H1 (cell line): Measurements from ENCODE around the gene PTPRCAP. TPM values are rescaled to one million over a fixed set of nuclear protein-coding genes. Genes with fewer than 3 reads are reported as not detected.
"Not testable (repeated sequence)": the region's sequence is repeated elsewhere in the genome, so short reads cannot be mapped to it uniquely, and the experiment has no call there.

Experiments used
- CTCF ChIA-PET: fragments of 300-600 bp; sonication (Branson Sonifier 250); formaldehyde crosslinking; loops from one replicate; lab custom pipeline; 2021; ENCODE audit not compliant: partially characterized antibody; lab: Charles Lee
- POLR2A ChIA-PET: fragments of 300-600 bp; sonication (Branson Sonifier 250); formaldehyde crosslinking; loops from one replicate; lab custom pipeline; 2021; ENCODE audit warnings: inconsistent platforms; ENCODE audit not compliant: partially characterized antibody; lab: Charles Lee
- DNase-seq, 2 experiments: peaks; one replicate each; pipeline versions ENCODE4 v3.0.0 to v3.0.0-alpha.2; 2010 to 2022; ENCODE audit warnings: low spot score in 2 of 2, low read depth in 1 of 2, mixed read lengths in 1 of 2
- FAIRE-seq: peaks from 2 replicates; lab custom pipeline; 2011; peaks lifted over from hg19 to GRCh38; lab: Jason Lieb, UNC
- H2AFZ ChIP-seq: 2 replicates; pipeline ENCODE4 v1.8.1; 2012; ENCODE audit warnings: low read length, inconsistent platforms
- H2AK5ac ChIP-seq: 2 replicates; pipeline ENCODE4 v1.6.1; 2013; ENCODE audit warnings: low read depth, low read length
- H2BK120ac ChIP-seq: replicated peaks from 2 replicates; pipeline ENCODE3; 2013; ENCODE audit warnings: low read depth, low read length, inconsistent platforms
- H2BK12ac ChIP-seq: 2 replicates; pipeline ENCODE4 v1.6.1; 2013; ENCODE audit warnings: low read depth, low read length
- H2BK15ac ChIP-seq: 2 replicates; pipeline ENCODE4 v1.6.1; 2013; ENCODE audit warnings: low read length
- H2BK20ac ChIP-seq: 2 replicates; pipeline ENCODE4 v1.6.1; 2013; ENCODE audit warnings: low read length
- H2BK5ac ChIP-seq: 2 replicates; pipeline ENCODE4 v1.6.1; 2013; ENCODE audit warnings: low read depth, low read length
- H3K14ac ChIP-seq: 2 replicates; pipeline ENCODE4 v1.6.1; 2013; ENCODE audit warnings: inconsistent platforms; ENCODE audit not compliant: insufficient read length
- H3K18ac ChIP-seq: 2 replicates; pipeline ENCODE4 v1.6.1; 2013; ENCODE audit warnings: low read length; ENCODE audit errors: extremely low read depth
- H3K23ac ChIP-seq: 2 replicates; pipeline ENCODE4 v1.6.1; 2013; ENCODE audit warnings: inconsistent platforms; ENCODE audit not compliant: insufficient read length
- H3K23me2 ChIP-seq: 2 replicates; pipeline ENCODE4 v1.6.1; 2013; ENCODE audit warnings: low read depth, low read length
- H3K27ac ChIP-seq: 2 replicates; pipeline ENCODE4 v1.6.1; 2011; ENCODE audit warnings: low read depth, low read length, inconsistent platforms
- H3K27me3 ChIP-seq, 4 experiments: replicated peaks in 1 of 4; 1 replicate in 1 of 4; 2 replicates in 3 of 4; pipeline versions ENCODE4 v1.6.1 to v1.8.1; 2011 to 2013; ENCODE audit warnings: low read length in 3 of 4, mild to moderate bottlenecking in 3 of 4, inconsistent platforms in 2 of 4, mixed read lengths in 2 of 4, moderate library complexity in 1 of 4; ENCODE audit not compliant: control insufficient read depth in 3 of 4, insufficient read depth in 3 of 4; ENCODE audit errors: extremely low read depth in 1 of 4
- H3K36me3 ChIP-seq, 4 experiments: 2 replicates each; pipeline versions ENCODE4 v1.6.1 to v1.8.1; 2011 to 2013; ENCODE audit warnings: mild to moderate bottlenecking in 4 of 4, low read length in 3 of 4, moderate library complexity in 2 of 4, control low read depth in 1 of 4, inconsistent platforms in 1 of 4; ENCODE audit not compliant: insufficient read depth in 4 of 4, control insufficient read depth in 2 of 4
- H3K4ac ChIP-seq: replicated peaks from 2 replicates; pipeline ENCODE3; 2013; ENCODE audit warnings: low read length, low read depth, mixed read lengths, inconsistent platforms; ENCODE audit not compliant: insufficient read length
- H3K4me1 ChIP-seq, 4 experiments: replicated peaks in 1 of 4; 1 replicate in 1 of 4; 2 replicates in 3 of 4; pipeline versions ENCODE4 v1.6.1 to v1.8.1; 2011 to 2013; ENCODE audit warnings: low read length in 3 of 4, inconsistent platforms in 2 of 4, mixed read lengths in 1 of 4; ENCODE audit not compliant: insufficient read depth in 4 of 4, control insufficient read depth in 3 of 4
- H3K4me2 ChIP-seq, 2 experiments: 2 replicates each; pipeline versions ENCODE4 v1.6.1 to v1.8.1; 2011 to 2013; ENCODE audit warnings: low read depth in 2 of 2, low read length in 2 of 2, control low read depth in 1 of 2, inconsistent platforms in 1 of 2, mild to moderate bottlenecking in 1 of 2; ENCODE audit not compliant: insufficient read depth in 1 of 2
- H3K4me3 ChIP-seq, 4 experiments: fragments of 200-600, 300-600 bp in 1 of 4; sonication (generic), shearing (Covaris generic), sonication (Bioruptor Twin) in 1 of 4; 2 replicates each; pipeline versions ENCODE4 v1.5.1 to v1.8.1; 2011 to 2016; ENCODE audit warnings: low read length in 4 of 4, low read depth in 3 of 4, control low read depth in 2 of 4, inconsistent platforms in 2 of 4, mild to moderate bottlenecking in 2 of 4, mixed read lengths in 1 of 4, moderate library complexity in 1 of 4; ENCODE audit not compliant: insufficient read depth in 2 of 4; ENCODE audit errors: extremely low read depth in 1 of 4
- H3K56ac ChIP-seq: replicated peaks from 2 replicates; pipeline ENCODE3; 2013; ENCODE audit warnings: low read depth, mild to moderate bottlenecking, mixed read lengths, low read length, inconsistent platforms; ENCODE audit not compliant: insufficient read length
- H3K79me1 ChIP-seq: 2 replicates; pipeline ENCODE4 v1.6.1; 2013; ENCODE audit warnings: low read depth, low read length, control low read depth
- H3K79me2 ChIP-seq, 2 experiments: 2 replicates each; pipeline versions ENCODE4 v1.6.1 to v1.8.1; 2012 to 2013; ENCODE audit warnings: low read length in 2 of 2, mild to moderate bottlenecking in 2 of 2, inconsistent platforms in 1 of 2; ENCODE audit not compliant: insufficient read depth in 2 of 2, control insufficient read depth in 1 of 2
- H3K9ac ChIP-seq, 4 experiments: replicated peaks in 1 of 4; 1 replicate in 1 of 4; 2 replicates in 3 of 4; pipeline versions ENCODE4 v1.6.1 to v1.8.1; 2011 to 2013; ENCODE audit warnings: low read depth in 3 of 4, low read length in 3 of 4, control low read depth in 2 of 4, mild to moderate bottlenecking in 2 of 4, moderate library complexity in 2 of 4, inconsistent platforms in 1 of 4; ENCODE audit errors: extremely low read depth in 1 of 4
- H3K9me3 ChIP-seq, 2 experiments: 2 replicates each; pipeline versions ENCODE4 v1.6.1 to v1.8.1; 2012 to 2013; ENCODE audit warnings: mild to moderate bottlenecking in 2 of 2, moderate library complexity in 2 of 2, control low read depth in 1 of 2, inconsistent platforms in 1 of 2, low read depth in 1 of 2, low read length in 1 of 2, mixed read lengths in 1 of 2; ENCODE audit not compliant: insufficient read depth in 2 of 2
- H4K20me1 ChIP-seq, 2 experiments: replicated peaks in 1 of 2; 2 replicates each; pipeline versions ENCODE3 to v1.8.1; 2011 to 2013; ENCODE audit warnings: inconsistent platforms in 2 of 2, low read length in 2 of 2, mild to moderate bottlenecking in 1 of 2; ENCODE audit not compliant: insufficient read depth in 2 of 2, control insufficient read depth in 1 of 2
- H4K5ac ChIP-seq: 2 replicates; pipeline ENCODE4 v1.6.1; 2013; ENCODE audit warnings: low read length, low read depth, mixed read lengths, inconsistent platforms; ENCODE audit not compliant: insufficient read length
- H4K8ac ChIP-seq: 2 replicates; pipeline ENCODE4 v1.8.0; 2013; ENCODE audit warnings: mild to moderate bottlenecking, moderate library complexity, low read length, inconsistent platforms; ENCODE audit not compliant: insufficient read depth; ENCODE audit errors: extremely low read depth
- H4K91ac ChIP-seq: replicated peaks from 2 replicates; pipeline ENCODE3; 2013; ENCODE audit warnings: low read length, mixed read lengths, inconsistent platforms; ENCODE audit not compliant: insufficient read length
- JUN ChIP-seq: IDR thresholded peaks from 2 replicates; pipeline ENCODE4 v1.6.1; 2011; ENCODE audit warnings: low read depth, mild to moderate bottlenecking, improper control_type of control experiment, low read length
- SAP30 ChIP-seq: fragments of 300-600 bp; sonication (generic); IDR thresholded peaks from 2 replicates; pipeline ENCODE4 v1.7.1; 2012; ENCODE audit warnings: low read length, moderate library complexity, mild to moderate bottlenecking, inconsistent platforms; ENCODE audit not compliant: insufficient read depth, insufficient replicate concordance
- WGBS, 2 experiments: shearing (Covaris generic) in 1 of 2; methylation state at CpG; one replicate each; pipeline versions ENCODE4 v1.1.6 to v1.1.7; 2013 to 2015; ENCODE audit warnings: low lambda C conversion rate in 2 of 2, mixed read lengths in 2 of 2, inconsistent platforms in 1 of 2, low coverage in 1 of 2, missing lambda C conversion rate in 1 of 2; ENCODE audit not compliant: insufficient replicate concordance in 2 of 2, insufficient coverage in 1 of 2, insufficient read length in 1 of 2; ENCODE audit errors: extremely low coverage in 1 of 2, missing lambda C conversion rate in 1 of 2; 5-methylcytosine and 5-hydroxymethylcytosine counted together
- polyA plus RNA-seq, 7 experiments: library from polyadenylated mRNA; depleted of rRNA in 3 of 7; stranded (reverse) in 5 of 7; unstranded in 2 of 7; fragments of >200 nt in 5 of 7; fragments of 200-250 nt in 2 of 7; gene quantifications; 1 replicate in 5 of 7; 2 replicates in 1 of 7; 4 replicates in 1 of 7; pipeline versions ENCODE4 v1.2.1 to v1.2.3, GENCODE V29; 2011 to 2013; ENCODE audit warnings: missing spikeins in 2 of 7, mixed read lengths in 2 of 7
- total RNA-seq: library from RNA; stranded (reverse); fragmentation: NEBNext Ultra II Directional; extraction: Animal tissue kit (Norgen Biotek cat#: 25700); gene quantifications from 2 replicates; pipeline ENCODE4 v1.2.1, GENCODE V29; 2021

Gene PTPRCAP
- total and polyA plus RNA-seq, 2 of the 8 experiments (the other 6 are each of a cell fraction or from before 2014, with no cell fraction given) = 0.78 to 6.7 TPM

DNA sequence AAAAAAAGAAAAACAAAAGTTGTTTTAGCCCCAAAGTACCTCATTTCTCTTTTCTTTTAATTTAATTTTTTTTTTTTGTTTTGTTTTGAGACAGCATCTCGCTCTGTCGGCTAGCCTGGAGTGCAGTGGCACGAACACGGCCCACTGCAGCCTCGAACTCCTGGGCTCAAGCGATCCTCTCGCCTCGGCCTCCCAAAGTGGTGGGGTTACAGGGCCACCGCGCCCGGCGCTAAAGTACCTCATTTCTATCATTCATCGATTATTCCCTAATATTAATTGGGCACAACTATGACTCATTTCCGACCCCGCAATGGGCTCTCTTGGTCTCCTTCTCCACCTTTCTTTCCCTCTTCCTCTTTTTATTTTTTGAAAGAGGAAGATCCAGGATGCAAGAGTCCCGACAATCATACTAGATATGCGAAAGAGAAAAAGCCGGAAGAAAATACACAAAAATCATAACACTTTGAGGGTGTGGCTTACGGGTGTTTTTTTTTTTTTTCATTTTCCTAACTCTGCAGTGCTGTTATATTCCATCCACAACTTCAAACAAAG lies 44.9 kb upstream of the PTPRCAP start (continued):
- TF ChIP-seq JUN (no peak), SAP30 (no peak)

DNA sequence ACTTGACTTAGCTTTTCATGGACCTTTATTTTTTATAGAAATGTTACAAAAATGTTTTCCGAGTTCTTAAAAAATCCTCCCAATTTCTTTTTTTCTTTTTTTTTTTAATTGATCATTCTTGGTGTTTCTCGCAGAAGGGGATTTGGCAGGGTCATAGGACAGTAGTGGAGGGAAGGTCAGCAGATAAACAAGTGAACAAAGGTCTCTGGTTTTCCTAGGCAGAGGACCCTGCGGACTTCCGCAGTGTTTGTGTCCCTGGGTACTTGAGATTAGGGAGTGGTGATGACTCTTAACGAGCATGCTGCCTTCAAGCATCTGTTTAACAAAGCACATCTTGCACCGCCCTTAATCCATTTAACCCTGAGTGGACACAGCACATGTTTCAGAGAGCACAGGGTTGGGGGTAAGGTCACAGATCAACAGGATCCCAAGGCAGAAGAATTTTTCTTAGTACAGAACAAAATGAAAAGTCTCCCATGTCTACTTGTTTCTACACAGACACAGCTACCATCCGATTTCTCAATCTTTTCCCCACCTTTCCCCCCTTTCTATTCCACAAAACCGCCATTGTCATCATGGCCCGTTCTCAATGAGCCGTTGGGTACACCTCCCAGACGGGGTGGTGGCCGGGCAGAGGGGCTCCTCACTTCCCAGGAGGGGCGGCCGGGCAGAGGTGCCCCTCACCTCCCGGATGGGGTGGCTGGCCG lies 40.0 kb upstream of the PTPRCAP start:
- H2AK5ac ChIP-seq, H3K4me1 ChIP-seq, H3K4me3 ChIP-seq, H2BK120ac ChIP-seq, POLR2A ChIA-PET, H3K14ac ChIP-seq, H2AFZ ChIP-seq, H2BK12ac ChIP-seq, H3K4ac ChIP-seq, H3K36me3 ChIP-seq, H3K79me2 ChIP-seq, H4K91ac ChIP-seq, H3K56ac ChIP-seq, H3K27me3 ChIP-seq, DNase-seq, H4K20me1 ChIP-seq, H3K9me3 ChIP-seq, H3K23me2 ChIP-seq, H3K4me2 ChIP-seq, H2BK20ac ChIP-seq, H2BK15ac ChIP-seq, H3K18ac ChIP-seq, H3K9ac ChIP-seq, FAIRE-seq, H4K5ac ChIP-seq, H2BK5ac ChIP-seq, H3K23ac ChIP-seq, H3K79me1 ChIP-seq, H3K27ac ChIP-seq, H4K8ac ChIP-seq: not testable (repeated sequence)
- 85% methylated on average over 12 of the region's 16 CpGs; no CpG with 5 or more reads in 1 of the 2 experiments for WGBS, 2 experiments
- CTCF ChIA-PET = interaction anchor here (0.7 to 2.1 kb wide), 4 partner anchors 34 to 126 kb away, joined by 3 to 6 read pairs (median 5); no protein-coding TSS in a partner anchor
